Mesothelial cell of epicardium (in vitro differentiated cells): Measurements from ENCODE around the gene CYP2U1. TPM values are rescaled to one million over a fixed set of nuclear protein-coding genes. Genes with fewer than 3 reads are reported as not detected.

Experiments
- DNase-seq, 2 experiments: peaks; one replicate each; pipeline ENCODE4 v3.0.0; 2021; ENCODE audit warnings: low spot score in 2 of 2; ENCODE audit not compliant: unreplicated experiment in 2 of 2
- H3K27ac Mint-ChIP-seq: 2 replicates; pipeline ENCODE4 v1.8.0; 2021; ENCODE audit warnings: mixed read lengths
- H3K27me3 Mint-ChIP-seq: 2 replicates; pipeline ENCODE4 v1.8.0; 2021; ENCODE audit warnings: low read depth, mixed read lengths
- H3K36me3 Mint-ChIP-seq: 2 replicates; pipeline ENCODE4 v1.8.0; 2021; ENCODE audit warnings: mixed read lengths
- H3K4me1 Mint-ChIP-seq: 2 replicates; pipeline ENCODE4 v1.8.0; 2021; ENCODE audit warnings: mixed read lengths
- H3K4me3 Mint-ChIP-seq: 2 replicates; pipeline ENCODE4 v1.8.0; 2021; ENCODE audit warnings: mild to moderate bottlenecking, moderate library complexity, mixed read lengths
- H3K9me3 Mint-ChIP-seq: 2 replicates; pipeline ENCODE4 v1.8.0; 2021; ENCODE audit warnings: mixed read lengths
- total RNA-seq: library from RNA; stranded (reverse); gene quantifications from 3 replicates; pipeline ENCODE4 v1.2.1, GENCODE V29; 2021
- TF ChIP-seq, protein P1 (sequence below): fragments of 200-600 bp; sonication (generic); IDR thresholded peaks from one replicate; pipeline ENCODE4 v1.5.0; 2021; ENCODE audit warnings: antibody characterized with exemption; ENCODE audit not compliant: unreplicated experiment

CYP2U1 gene
- total RNA-seq: 6.6 to 7.7 TPM (median 7.0 TPM) in 3 replicates

DNA sequence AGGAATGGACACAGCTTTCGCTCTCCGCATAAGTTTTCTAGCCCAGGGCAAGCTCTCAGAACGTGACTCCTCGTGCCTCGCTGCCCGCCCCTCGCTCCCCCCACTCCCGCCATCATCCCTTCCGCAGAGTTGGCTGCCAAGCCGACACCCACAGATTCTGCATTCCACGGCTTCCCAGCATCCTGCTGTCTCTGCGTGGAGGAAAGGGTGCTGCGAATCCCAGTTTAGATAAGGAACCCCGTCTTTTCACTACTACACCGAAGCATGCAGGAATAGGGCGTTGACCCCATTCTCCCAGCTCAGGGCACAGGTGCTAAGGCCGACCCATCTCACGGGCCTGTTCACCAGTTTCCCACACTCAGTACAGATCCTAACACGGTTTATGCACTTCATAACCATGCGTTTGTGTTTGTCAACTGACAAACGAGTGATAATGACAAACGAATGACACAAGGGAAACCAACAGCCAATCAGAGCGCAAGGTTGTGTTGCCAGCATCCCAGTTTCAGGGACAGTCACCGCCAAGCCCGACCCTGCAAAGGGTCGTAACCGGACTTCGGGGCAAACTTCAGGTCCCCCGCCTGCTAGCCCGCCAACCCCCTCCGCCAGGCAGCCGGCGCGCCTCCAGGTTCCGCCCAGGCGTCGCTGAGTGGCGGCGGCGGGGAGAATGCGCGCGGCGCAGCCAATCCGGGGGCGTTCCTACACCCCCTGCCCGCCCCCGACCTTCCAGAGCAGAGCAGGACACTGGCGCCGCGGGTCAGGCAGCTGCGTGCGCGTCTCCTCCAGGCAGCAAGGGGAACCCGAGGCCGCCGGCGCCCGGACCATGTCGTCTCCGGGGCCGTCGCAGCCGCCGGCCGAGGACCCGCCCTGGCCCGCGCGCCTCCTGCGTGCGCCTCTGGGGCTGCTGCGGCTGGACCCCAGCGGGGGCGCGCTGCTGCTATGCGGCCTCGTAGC, at the start of gene CYP2U1:
TSS of gene CYP2U1 (plus strand) at position 729 of the 954 bp plus-strand sequence. CDS start at position 824, 95 bp downstream.
- Mint-ChIP-seq H3K27ac (peak within 1 kb of the TSS; percentile 78), H3K9me3 (no peaks in the 10 kb centered on the region), H3K36me3 (no peaks in the 10 kb centered on the region), H3K27me3 (peaks cover 6% of the 10 kb centered on the region), H3K4me3 (peak within 1 kb of the TSS; percentile 81), H3K4me1 (peaks cover 18% of the 10 kb centered on the region)
- TF ChIP-seq, protein P1, sequence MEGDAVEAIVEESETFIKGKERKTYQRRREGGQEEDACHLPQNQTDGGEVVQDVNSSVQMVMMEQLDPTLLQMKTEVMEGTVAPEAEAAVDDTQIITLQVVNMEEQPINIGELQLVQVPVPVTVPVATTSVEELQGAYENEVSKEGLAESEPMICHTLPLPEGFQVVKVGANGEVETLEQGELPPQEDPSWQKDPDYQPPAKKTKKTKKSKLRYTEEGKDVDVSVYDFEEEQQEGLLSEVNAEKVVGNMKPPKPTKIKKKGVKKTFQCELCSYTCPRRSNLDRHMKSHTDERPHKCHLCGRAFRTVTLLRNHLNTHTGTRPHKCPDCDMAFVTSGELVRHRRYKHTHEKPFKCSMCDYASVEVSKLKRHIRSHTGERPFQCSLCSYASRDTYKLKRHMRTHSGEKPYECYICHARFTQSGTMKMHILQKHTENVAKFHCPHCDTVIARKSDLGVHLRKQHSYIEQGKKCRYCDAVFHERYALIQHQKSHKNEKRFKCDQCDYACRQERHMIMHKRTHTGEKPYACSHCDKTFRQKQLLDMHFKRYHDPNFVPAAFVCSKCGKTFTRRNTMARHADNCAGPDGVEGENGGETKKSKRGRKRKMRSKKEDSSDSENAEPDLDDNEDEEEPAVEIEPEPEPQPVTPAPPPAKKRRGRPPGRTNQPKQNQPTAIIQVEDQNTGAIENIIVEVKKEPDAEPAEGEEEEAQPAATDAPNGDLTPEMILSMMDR: no peak
- peak; percentile 54 to 75 for DNase-seq

DNA sequence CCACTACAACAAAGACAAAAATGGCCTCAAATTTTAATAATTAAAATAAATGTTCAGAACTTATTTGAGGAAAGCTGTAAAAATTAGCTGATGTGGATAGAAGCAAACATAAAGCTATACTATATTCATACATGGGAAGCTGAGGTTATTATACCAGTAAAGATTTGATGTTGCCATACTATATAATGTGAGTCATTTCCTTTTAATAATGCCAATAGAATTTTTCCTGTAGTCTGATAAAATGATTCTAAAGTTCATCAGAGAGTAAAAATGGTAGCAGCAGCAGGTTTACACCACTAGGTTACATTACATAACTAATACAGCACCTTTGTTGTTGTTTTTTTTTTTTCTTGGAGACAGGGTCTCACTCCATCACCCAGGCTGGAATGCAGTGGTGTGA, 45.5 kb upstream of the CYP2U1 start:
- no peak for DNase-seq
- Mint-ChIP-seq H3K9me3 (peaks cover 34% of the 10 kb centered on the region), H3K4me1 (no peaks in the 10 kb centered on the region), H3K4me3 (no peak overlapping the region), H3K27me3 (no peaks in the 10 kb centered on the region), H3K36me3 (peaks cover 10% of the 10 kb centered on the region), H3K27ac (no peak overlapping the region)
- TF ChIP-seq, protein P1: no peak

DNA sequence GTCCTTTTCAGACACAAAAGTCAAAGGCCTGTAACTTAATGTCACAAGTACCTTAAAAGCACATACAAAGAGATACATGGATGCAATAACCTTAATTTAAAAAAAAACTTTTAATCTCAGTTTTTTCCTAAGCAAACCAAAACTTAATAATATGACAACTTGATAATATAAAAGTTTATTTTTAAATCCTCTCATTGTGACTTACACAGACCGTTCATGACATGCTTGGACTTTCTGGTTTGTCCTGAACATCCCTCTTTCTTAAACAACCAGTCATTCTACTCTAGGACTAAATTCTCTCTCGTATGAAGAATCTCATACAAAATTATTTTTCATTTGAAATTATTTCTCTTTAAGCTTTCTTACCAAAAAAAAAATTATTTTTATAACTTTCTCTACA, 43.1 kb upstream of the CYP2U1 start:
- TF ChIP-seq, protein P1: no peak

DNA sequence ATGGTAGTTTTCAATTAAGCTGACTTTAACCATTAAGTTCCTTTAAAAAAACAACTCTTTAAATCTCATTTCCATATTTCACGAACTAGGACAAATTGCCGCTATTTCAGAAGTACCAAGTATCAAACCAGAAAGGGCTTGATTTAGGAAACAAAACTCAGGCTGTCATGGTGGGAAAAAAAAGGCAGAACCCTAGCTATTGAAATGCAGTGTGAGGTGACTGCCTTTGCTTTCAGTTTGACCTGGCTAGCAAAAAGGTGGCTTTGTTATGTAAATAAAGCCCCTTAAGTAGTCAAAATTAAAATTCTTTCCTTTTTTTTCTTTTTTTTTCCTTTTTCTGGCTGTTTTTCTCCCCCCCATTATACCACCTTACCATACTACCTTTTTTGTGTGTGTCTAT, 40.6 kb upstream of the CYP2U1 start:
- H3K4me1 Mint-ChIP-seq: peaks cover 20% of the 10 kb centered on the region
- peaks cover 25% of the 10 kb centered on the region for H3K9me3 Mint-ChIP-seq
- TF ChIP-seq, protein P1: no peak
- H3K27me3 Mint-ChIP-seq: no peaks in the 10 kb centered on the region
- H3K36me3 Mint-ChIP-seq: peaks cover 9% of the 10 kb centered on the region
- DNase-seq: no peak
- no peak overlapping the region for H3K27ac Mint-ChIP-seq
- no peak overlapping the region for H3K4me3 Mint-ChIP-seq

More for the DNA sequence above, 43.1 kb upstream of the CYP2U1 start:
- no peak for DNase-seq
- Mint-ChIP-seq H3K27me3 (no peaks in the 10 kb centered on the region), H3K4me1 (peaks cover 3% of the 10 kb centered on the region), H3K36me3 (peaks cover 12% of the 10 kb centered on the region), H3K9me3 (peaks cover 35% of the 10 kb centered on the region), H3K4me3 (no peak overlapping the region), H3K27ac (no peak overlapping the region)

DNA sequence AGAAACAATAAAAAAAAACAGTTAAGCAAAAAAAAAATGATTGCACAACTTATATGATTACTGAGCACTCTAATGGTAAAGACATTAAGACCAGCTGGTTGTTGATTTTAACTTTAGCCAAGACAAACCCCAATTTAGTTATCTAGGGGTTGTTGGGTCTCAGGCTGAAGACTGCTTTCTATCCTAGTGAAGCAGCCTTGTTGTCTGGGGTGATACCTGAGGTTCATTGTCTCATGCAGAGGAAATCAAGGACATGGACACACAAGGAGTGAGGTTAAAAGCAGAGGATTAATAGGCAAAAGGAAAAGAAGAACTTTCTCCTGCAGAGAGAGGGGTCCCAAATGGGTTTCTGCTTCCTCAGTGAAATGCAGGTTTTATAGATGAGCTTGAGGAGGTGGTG, 40.0 kb upstream of the CYP2U1 start:
- H3K9me3 Mint-ChIP-seq: peaks cover 25% of the 10 kb centered on the region
- TF ChIP-seq, protein P1: no peak

More for the DNA sequence above, 40.0 kb upstream of the CYP2U1 start:
- Mint-ChIP-seq H3K4me3 (no peak overlapping the region), H3K27me3 (no peaks in the 10 kb centered on the region), H3K27ac (no peak overlapping the region), H3K36me3 (peaks cover 9% of the 10 kb centered on the region), H3K4me1 (peaks cover 26% of the 10 kb centered on the region)
- no peak for DNase-seq
